GM12801 (cell line): ENCODE measurements around the gene FRMD3.

ENCODE experiments used
- CTCF ChIP-seq: IDR thresholded peaks from one replicate; pipeline ENCODE4 v1.5.1; 2011; ENCODE audit warnings: control low read depth; ENCODE audit not compliant: insufficient read length; ENCODE audit errors: extremely low read depth

The FRMD3 gene

GRCh38 chr9:83233647-83234046 is 304.6 kb downstream of the FRMD3 start:
- TF ChIP-seq CTCF, result no peak

GRCh38 chr9:83231039-83231438 is 307.2 kb downstream of the FRMD3 start:
- no peak for TF ChIP-seq CTCF

GRCh38 chr9:83220730-83221129 is 317.5 kb downstream of the FRMD3 start:
- TF ChIP-seq CTCF, result no peak

GRCh38 chr9:83219924-83220438 is 318.2 kb downstream of the FRMD3 start:
- TF ChIP-seq CTCF, result no peak

- no peak for TF ChIP-seq CTCF
Observed at GRCh38 chr9:83219154-83219923, 318.9 kb downstream of the FRMD3 start.

- TF ChIP-seq CTCF, result no peak
Observed at GRCh38 chr9:83218411-83219090, 319.6 kb downstream of the FRMD3 start.

- TF ChIP-seq CTCF, result no peak
Observed at GRCh38 chr9:83209188-83209731, 328.9 kb downstream of the FRMD3 start.
